COR-L47 (cell line): ENCODE results near the gene MYL12A.
A peak's percentile ranks its signal among the peaks of the same experiment; 100 is the strongest.

Experiments
- DNase-seq: peaks from one replicate; lab custom pipeline; 2025; lab: John Stamatoyannopoulos, UW

Gene MYL12A

GRCh38 chr18:3225588-3225987 is 22.0 kb upstream of the MYL12A start:
- DNase-seq = no peak

- no peak for DNase-seq
These were observed 21.6 kb upstream of the MYL12A start for GRCh38 chr18:3226048-3226447.

- DNase-seq = no peak
These were observed 16.9 kb upstream of the MYL12A start for GRCh38 chr18:3230401-3231334.

- DNase-seq = no peak
These were observed 14.6 kb upstream of the MYL12A start for GRCh38 chr18:3233004-3233403.

- DNase-seq = no peak
These were observed 14.0 kb upstream of the MYL12A start for GRCh38 chr18:3233433-3234168.

- peak; percentile 60 for DNase-seq
These were observed 13.1 kb upstream of the MYL12A start for GRCh38 chr18:3234457-3234856.

GRCh38 chr18:3235846-3236245 is 11.8 kb upstream of the MYL12A start:
- no peak for DNase-seq

GRCh38 chr18:3236470-3236869 is 11.1 kb upstream of the MYL12A start:
- DNase-seq = no peak

- no peak for DNase-seq
These were observed 8.9 kb upstream of the MYL12A start for GRCh38 chr18:3238742-3239141.

- DNase-seq = no peak
These were observed 2.4 kb upstream of the MYL12A start for GRCh38 chr18:3245185-3245564.

- DNase-seq = peak; percentile 86
These were observed 1.6 kb upstream of the MYL12A start for GRCh38 chr18:3245853-3246634.

- DNase-seq = no peak
These were observed 864 bp upstream of the MYL12A start for GRCh38 chr18:3246635-3247239.

- no peak for DNase-seq
These were observed 559 bp downstream of the MYL12A start for GRCh38 chr18:3248062-3248657.

GRCh38 chr18:3248658-3249359 is 1.2 kb downstream of the MYL12A start:
- no peak for DNase-seq

- no peak for DNase-seq
These were observed 2.9 kb downstream of the MYL12A start for GRCh38 chr18:3250237-3251107.

GRCh38 chr18:3251249-3251962 is 3.8 kb downstream of the MYL12A start:
- no peak for DNase-seq

- no peak for DNase-seq
These were observed 4.3 kb downstream of the MYL12A start for GRCh38 chr18:3251963-3252277.

GRCh38 chr18:3252843-3253242 is 5.2 kb downstream of the MYL12A start:
- DNase-seq = no peak

- DNase-seq = no peak
These were observed 7.1 kb downstream of the MYL12A start for GRCh38 chr18:3254725-3255124.
